ENCODE data around the gene IL2RA. TPM values are rescaled to one million over a fixed set of nuclear protein-coding genes. Genes with fewer than 3 reads are reported as not detected.
A peak's percentile ranks its signal among the peaks of the same experiment; 100 is the strongest.

Gene IL2RA
- total RNA-seq, 1 experiment from 2014 or later = not detected

GRCh38 chr10:6044751-6045313 is 17.3 kb downstream of the IL2RA start:
- no peak overlapping the region for H4K91ac ChIP-seq (ENCODE audit: insufficient read length, low read depth, low read length)
- no peaks in the 10 kb centered on the region for H3K4me1 ChIP-seq (ENCODE audit: insufficient read depth, low read length)
- H3K4ac ChIP-seq (ENCODE audit: low read depth, low read length) = no peak overlapping the region
- H3K9ac ChIP-seq (ENCODE audit: extremely low read depth, insufficient read length, low read length) = no peak overlapping the region
- no peaks in the 10 kb centered on the region for H4K20me1 ChIP-seq (ENCODE audit: control insufficient read depth, insufficient read depth, insufficient read length)
- no peak overlapping the region for H2AK5ac ChIP-seq (ENCODE audit: insufficient read length, low read length)
- Mint-ChIP-seq H3K36me3 (ENCODE audit: insufficient read depth in 1 of 3, low read depth in 3 of 3) (no peaks in the 10 kb centered on the region), H3K4me1 (peaks cover 0 to 4% of the 10 kb centered on the region in 2 experiments; a peak in 1 of 4 replicates), H3K9me3 (no peaks in the 10 kb centered on the region; a peak in 1 of 5 replicates), H3K4me3 (no peak overlapping the region; a peak in 1 of 5 replicates), H3K27me3 (ENCODE audit: low read depth) (peaks cover 13% of the 10 kb centered on the region), H3K27ac (no peak overlapping the region)
- no peak overlapping the region for H4K8ac ChIP-seq (replicated peaks; ENCODE audit: insufficient read length, low read depth, low read length)
- no peak overlapping the region for H2BK15ac ChIP-seq (ENCODE audit: low read depth, low read length)
- H3K9me3 ChIP-seq (ENCODE audit: control insufficient read depth, low read depth, low read length) = no peaks in the 10 kb centered on the region
- H3K18ac ChIP-seq (ENCODE audit: insufficient read length, low read depth, low read length) = no peak overlapping the region
- no peak overlapping the region for H3K4me2 ChIP-seq (ENCODE audit: insufficient read depth, insufficient read length, low read length)
- no peak overlapping the region for H2BK120ac ChIP-seq (ENCODE audit: low read depth, low read length, poor library complexity, severe bottlenecking)
- H3K56ac ChIP-seq (ENCODE audit: insufficient read length, low read depth, low read length) = no peak overlapping the region
- H3T11ph ChIP-seq (ENCODE audit: low read length) = no peak overlapping the region
- H3K23me2 ChIP-seq (ENCODE audit: insufficient read length, low read depth, low read length, poor library complexity, severe bottlenecking) = no peaks in the 10 kb centered on the region
- no peaks in the 10 kb centered on the region for H3K79me2 ChIP-seq (ENCODE audit: insufficient read depth, low read length)
- H3K79me1 ChIP-seq (ENCODE audit: insufficient read depth, low read depth, low read length, poor library complexity, severe bottlenecking) = no peaks in the 10 kb centered on the region
- no peak overlapping the region for H2BK12ac ChIP-seq (ENCODE audit: insufficient read length, low read depth, low read length)
- H3K23ac ChIP-seq (ENCODE audit: insufficient read length, low read depth, low read length) = no peak overlapping the region
- H4K5ac ChIP-seq (ENCODE audit: insufficient read length, low read depth, low read length) = no peak overlapping the region
- no peak overlapping the region for H2AFZ ChIP-seq (ENCODE audit: low read length)
- DNase-seq = peak; percentile 3
- H3K27ac ChIP-seq (ENCODE audit: insufficient read length, low read depth, low read length) = no peak overlapping the region
- no peaks in the 10 kb centered on the region for H3K27me3 ChIP-seq (ENCODE audit: insufficient read depth, low read length)
- H2BK5ac ChIP-seq (ENCODE audit: insufficient read length, low read length) = no peak overlapping the region
- no peak for TF ChIP-seq CTCF (conservative IDR thresholded peaks at IDR 0.05)
- no CpG with 5 or more reads among the region's 4 CpGs for WGBS (ENCODE audit: extremely low coverage, insufficient read length, low lambda C conversion rate)
- H3K14ac ChIP-seq (ENCODE audit: insufficient read depth, low read length) = no peak overlapping the region
- no peak overlapping the region for H2BK20ac ChIP-seq (ENCODE audit: low read depth, low read length, poor library complexity, severe bottlenecking)

All from H9 (cell line).